ENCODE measurements around the gene MPPED2.

The MPPED2 gene

GRCh38 chr11:30406978-30407762 lies 179.0 kb downstream of the MPPED2 start:
- DNase-seq, result no peak

GRCh38 chr11:30405385-30405784 lies 180.8 kb downstream of the MPPED2 start:
- DNase-seq, result no peak

- no peak for DNase-seq
These were observed 182.0 kb downstream of the MPPED2 start for GRCh38 chr11:30404136-30404535.

GRCh38 chr11:30395751-30396150 lies 190.4 kb downstream of the MPPED2 start:
- DNase-seq, result no peak

GRCh38 chr11:30393012-30393411 lies 193.1 kb downstream of the MPPED2 start:
- DNase-seq, result no peak

GRCh38 chr11:30392221-30392784 lies 193.8 kb downstream of the MPPED2 start:
- DNase-seq, result no peak

GRCh38 chr11:30388957-30389356 lies 197.2 kb downstream of the MPPED2 start:
- no peak for DNase-seq

GRCh38 chr11:30387891-30388861 lies 198.0 kb downstream of the MPPED2 start:
- no peak for DNase-seq

GRCh38 chr11:30381879-30382278 lies 204.3 kb downstream of the MPPED2 start:
- no peak for DNase-seq

GRCh38 chr11:30380846-30381245 lies 205.3 kb downstream of the MPPED2 start:
- DNase-seq, result no peak

GRCh38 chr11:30377347-30377746 lies 208.8 kb downstream of the MPPED2 start:
- DNase-seq, result no peak

- DNase-seq, result no peak
These were observed 216.0 kb downstream of the MPPED2 start for GRCh38 chr11:30370164-30370563.

- DNase-seq, result no peak
These were observed 217.8 kb downstream of the MPPED2 start for GRCh38 chr11:30368394-30368793.

- no peak for DNase-seq
These were observed 220.2 kb downstream of the MPPED2 start for GRCh38 chr11:30365793-30366517.

- DNase-seq, result no peak
These were observed 221.2 kb downstream of the MPPED2 start for GRCh38 chr11:30364837-30365482.

- DNase-seq, result no peak
These were observed 221.9 kb downstream of the MPPED2 start for GRCh38 chr11:30364139-30364836.

- no peak for DNase-seq
These were observed 225.4 kb downstream of the MPPED2 start for GRCh38 chr11:30360741-30361140.
